ENCODE measurements around the gene VSNL1.

The VSNL1 gene

DNA sequence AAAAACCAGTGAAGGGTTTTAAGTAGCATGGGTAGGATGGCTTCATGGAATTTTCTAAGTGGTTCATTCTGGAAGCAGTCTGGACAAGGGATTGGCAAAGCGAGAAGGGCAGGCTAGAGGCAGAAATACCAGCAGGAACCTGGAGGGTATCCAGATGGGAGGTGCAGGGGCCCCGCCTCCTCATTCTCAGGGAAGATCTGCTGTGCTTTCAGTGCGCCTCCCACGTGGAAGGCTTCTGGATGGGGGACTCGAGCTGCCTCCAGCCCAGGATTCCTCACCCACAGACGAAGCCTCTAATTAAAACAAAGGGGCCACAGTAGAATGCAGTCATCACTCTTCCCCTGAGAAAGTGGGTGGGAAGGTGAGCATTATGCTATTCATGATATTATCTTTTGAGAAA is 79.8 kb downstream of the VSNL1 start:
- no peak overlapping the region for H3K4me2 ChIP-seq
- H3K27me3 ChIP-seq = no peaks in the 10 kb centered on the region
- H4K20me1 ChIP-seq = no peaks in the 10 kb centered on the region
- no peak overlapping the region for H3K9ac ChIP-seq
- H3K27ac ChIP-seq = no peak overlapping the region
- no peaks in the 10 kb centered on the region for H3K36me3 ChIP-seq
- no peaks in the 10 kb centered on the region for H3K9me3 ChIP-seq
- no peak for TF ChIP-seq Cebpa-rat (IDR thresholded peaks at IDR 0.05)
- H3K4me1 ChIP-seq = peaks cover 9% of the 10 kb centered on the region; the same call in 1 of the 2 replicates
- H3K4me3 ChIP-seq = no peak overlapping the region

DNA sequence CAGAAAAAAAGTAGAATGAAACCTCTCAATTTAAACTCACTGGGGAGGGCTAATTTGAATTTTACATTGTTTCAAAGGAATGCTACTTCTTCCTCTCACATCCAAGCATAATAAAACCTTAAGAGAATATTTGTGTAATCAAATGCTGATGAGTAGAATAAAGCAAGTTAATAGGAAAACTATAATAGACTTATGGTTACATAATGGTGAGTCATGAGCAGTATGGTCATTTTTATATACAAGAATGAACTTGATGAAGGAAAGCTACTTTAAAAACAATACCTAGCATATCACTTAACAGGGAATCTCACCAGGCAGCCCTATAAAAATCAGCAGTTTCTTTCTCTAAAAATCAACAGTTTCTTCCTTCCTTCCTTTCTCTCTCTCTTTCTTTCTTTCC is 80.3 kb downstream of the VSNL1 start:
- no peak overlapping the region for H3K4me2 ChIP-seq
- H3K27me3 ChIP-seq = no peaks in the 10 kb centered on the region
- H3K4me1 ChIP-seq = peaks cover 7% of the 10 kb centered on the region; the same call in 1 of the 2 replicates
- H3K9ac ChIP-seq = no peak overlapping the region
- no peaks in the 10 kb centered on the region for H3K36me3 ChIP-seq
- no peak for TF ChIP-seq Cebpa-rat (IDR thresholded peaks at IDR 0.05)
- H4K20me1 ChIP-seq = no peaks in the 10 kb centered on the region
- H3K4me3 ChIP-seq = no peak overlapping the region
- no peak overlapping the region for H3K27ac ChIP-seq
- no peaks in the 10 kb centered on the region for H3K9me3 ChIP-seq

DNA sequence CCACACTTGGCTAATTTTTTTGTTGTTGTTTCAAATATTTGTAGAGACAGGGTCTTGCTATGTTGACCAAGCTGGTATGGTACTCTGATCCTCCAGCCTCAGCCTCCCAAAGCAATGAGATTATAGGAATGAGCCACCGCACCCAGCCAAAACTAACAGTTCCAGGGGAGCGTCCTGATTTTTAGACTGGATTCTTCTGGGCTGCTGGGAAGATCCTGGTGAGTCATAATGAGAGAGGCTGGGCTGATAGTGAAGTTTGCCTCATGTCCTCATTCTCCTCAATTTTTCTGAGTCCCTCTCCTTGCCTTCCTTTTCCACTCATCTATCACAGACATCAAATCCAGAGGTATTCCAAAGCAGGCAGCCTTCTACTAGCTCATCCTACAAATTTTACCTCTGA is 81.3 kb downstream of the VSNL1 start:
- no peaks in the 10 kb centered on the region for H3K4me1 ChIP-seq
- H3K36me3 ChIP-seq = no peaks in the 10 kb centered on the region
- H3K4me2 ChIP-seq = no peak overlapping the region
- H3K27ac ChIP-seq = no peak overlapping the region
- no peak overlapping the region for H3K4me3 ChIP-seq
- no peaks in the 10 kb centered on the region for H4K20me1 ChIP-seq
- H3K27me3 ChIP-seq = no peaks in the 10 kb centered on the region
- no peak overlapping the region for H3K9ac ChIP-seq
- H3K9me3 ChIP-seq = no peaks in the 10 kb centered on the region
- TF ChIP-seq Cebpa-rat (IDR thresholded peaks at IDR 0.05) = no peak

DNA sequence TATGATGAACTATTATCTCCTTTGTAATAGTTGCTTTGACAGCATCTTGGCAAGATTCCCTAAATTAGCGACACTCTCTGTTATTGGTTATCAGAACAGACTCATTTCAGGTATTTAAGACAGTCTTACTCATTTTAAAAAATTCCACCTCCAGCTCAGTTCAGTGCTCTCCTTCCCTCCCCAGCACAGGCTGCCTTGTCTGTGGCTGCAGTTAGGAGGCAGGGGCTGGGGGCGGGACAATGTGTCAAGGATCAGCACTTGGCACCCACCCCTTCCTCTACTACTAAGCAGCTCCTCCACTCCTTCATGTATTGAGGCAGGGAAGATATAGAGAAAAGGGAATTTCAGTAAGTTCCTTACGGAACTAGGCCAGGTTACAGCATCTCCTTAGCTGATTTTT is 85.0 kb downstream of the VSNL1 start:
- Histone ChIP-seq H3K9me3 (peaks cover 13% of the 10 kb centered on the region), H3K27ac (no peak overlapping the region), H3K4me2 (no peak overlapping the region), H3K9ac (no peak overlapping the region), H3K27me3 (no peaks in the 10 kb centered on the region), H4K20me1 (no peaks in the 10 kb centered on the region), H3K36me3 (no peaks in the 10 kb centered on the region), H3K4me1 (peaks cover 11% of the 10 kb centered on the region), H3K4me3 (no peak overlapping the region)
- no peak for TF ChIP-seq Cebpa-rat (IDR thresholded peaks at IDR 0.05)

DNA sequence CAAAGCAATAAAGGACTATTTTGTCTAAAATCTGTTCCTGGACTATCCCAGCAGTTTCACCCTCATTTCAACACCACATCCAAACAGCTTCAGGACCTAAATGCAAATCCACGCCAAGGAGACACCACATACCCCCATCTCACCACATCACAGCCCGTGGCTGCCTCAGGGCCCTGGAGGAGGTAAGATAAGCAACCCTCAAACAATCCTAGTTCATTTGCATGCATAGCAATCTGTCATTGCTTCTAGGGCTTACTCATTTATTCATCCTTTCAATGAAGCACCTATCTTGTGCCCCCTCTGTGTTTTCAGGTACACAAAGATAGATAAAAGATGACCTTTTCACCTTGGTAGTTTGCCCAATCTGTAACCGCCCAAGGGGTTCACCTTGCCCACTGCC is 86.5 kb downstream of the VSNL1 start:
- Histone ChIP-seq H3K27ac (no peak overlapping the region), H3K36me3 (no peaks in the 10 kb centered on the region), H3K4me2 (no peak overlapping the region), H3K27me3 (no peaks in the 10 kb centered on the region), H4K20me1 (no peaks in the 10 kb centered on the region), H3K4me3 (no peak overlapping the region), H3K9me3 (peaks cover 16% of the 10 kb centered on the region), H3K9ac (no peak overlapping the region), H3K4me1 (peaks cover 11% of the 10 kb centered on the region)
- TF ChIP-seq Cebpa-rat (IDR thresholded peaks at IDR 0.05) = no peak

DNA sequence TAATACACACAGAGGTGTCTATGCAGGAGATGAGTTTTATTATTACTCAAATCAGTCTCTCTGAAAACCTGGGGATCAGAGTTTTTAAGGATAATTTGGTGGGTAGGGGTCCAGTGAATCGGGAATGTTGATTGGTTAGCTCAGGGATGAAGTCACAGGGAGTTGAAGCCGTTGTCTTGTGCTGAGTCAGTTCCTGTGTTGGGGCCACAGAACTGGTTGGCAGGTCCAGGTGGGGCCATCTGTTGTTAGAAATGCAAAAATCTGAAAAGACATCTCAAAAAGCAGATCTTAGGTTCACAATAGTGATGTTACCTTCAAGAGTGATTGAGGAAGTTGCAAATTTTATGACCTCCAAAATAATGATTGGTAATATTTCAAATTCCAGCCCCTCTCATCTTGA is 86.9 kb downstream of the VSNL1 start:
- Histone ChIP-seq H3K9me3 (peaks cover 16% of the 10 kb centered on the region), H3K4me1 (peaks cover 11% of the 10 kb centered on the region), H4K20me1 (no peaks in the 10 kb centered on the region), H3K4me3 (no peak overlapping the region), H3K4me2 (no peak overlapping the region), H3K36me3 (no peaks in the 10 kb centered on the region), H3K27ac (no peak overlapping the region), H3K9ac (no peak overlapping the region), H3K27me3 (no peaks in the 10 kb centered on the region)
- TF ChIP-seq Cebpa-rat (IDR thresholded peaks at IDR 0.05) = no peak

DNA sequence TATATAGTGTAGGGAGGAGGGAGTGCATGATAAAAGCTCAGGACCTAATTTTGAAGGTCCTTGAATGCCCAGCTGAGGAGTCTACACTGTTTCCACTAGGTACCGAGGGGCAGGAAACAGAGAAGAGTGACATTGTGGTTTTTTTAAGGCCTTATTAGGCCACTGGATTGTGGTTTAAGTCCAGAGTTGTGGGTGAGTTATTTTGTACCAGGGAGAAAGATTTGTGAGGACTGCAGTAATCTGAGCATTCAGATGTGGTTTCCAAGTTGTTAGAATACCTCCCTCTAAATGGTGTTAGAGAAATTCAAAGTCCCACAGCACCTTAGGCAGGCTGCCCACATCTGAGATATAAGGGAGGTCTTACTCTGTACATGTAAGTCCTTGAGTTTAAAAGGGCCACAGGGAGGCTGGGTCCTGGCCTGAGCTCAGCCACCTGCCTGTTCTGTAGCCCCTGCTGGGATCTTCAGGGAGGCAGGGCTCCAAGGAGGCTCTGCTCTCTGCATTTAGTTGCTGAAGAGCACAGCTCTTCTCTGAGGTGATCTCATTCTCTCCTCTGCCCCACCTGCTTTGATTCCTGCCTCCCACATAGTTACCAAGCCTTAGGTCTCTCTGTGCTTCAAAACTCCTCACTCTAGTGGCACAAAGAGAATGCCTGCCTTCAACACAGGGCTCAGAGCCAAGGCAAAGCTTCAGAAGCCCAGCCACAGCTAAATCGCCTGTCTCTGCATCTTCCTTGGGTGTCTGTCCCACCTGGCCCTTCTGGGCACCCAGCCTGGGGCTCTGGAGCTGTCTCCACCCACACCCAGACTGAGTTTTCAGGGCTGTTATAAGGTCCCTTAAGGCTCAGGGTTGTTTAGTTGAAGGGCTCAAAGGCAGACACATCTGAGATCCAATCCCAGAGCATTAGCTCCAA is 88.1 kb downstream of the VSNL1 start:
- Histone ChIP-seq H3K9ac (no peak overlapping the region), H3K9me3 (peaks cover 16% of the 10 kb centered on the region)

DNA sequence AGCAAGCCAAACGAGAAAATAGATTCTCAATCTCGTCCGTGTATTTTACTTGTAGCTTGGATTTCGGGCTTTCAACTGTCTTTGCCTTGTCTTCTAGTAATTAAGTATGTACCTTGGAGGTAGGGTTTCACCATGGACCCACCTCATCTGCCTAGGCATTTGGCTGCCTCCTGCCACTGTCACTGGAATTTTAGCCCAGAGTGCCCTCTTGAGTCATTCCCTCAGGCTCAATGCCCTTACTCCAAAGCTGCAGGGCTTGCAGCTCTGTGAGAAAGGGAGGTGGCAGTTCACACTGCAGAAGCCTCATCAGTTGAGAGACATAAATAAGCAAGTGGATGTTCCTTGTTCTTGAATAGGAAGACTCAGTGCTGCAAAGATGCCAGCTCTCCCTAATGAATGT is 89.6 kb downstream of the VSNL1 start:
- H3K36me3 ChIP-seq = no peaks in the 10 kb centered on the region
- no peaks in the 10 kb centered on the region for H3K27me3 ChIP-seq
- no peak for TF ChIP-seq Cebpa-rat (IDR thresholded peaks at IDR 0.05)
- no peaks in the 10 kb centered on the region for H4K20me1 ChIP-seq
- peaks cover 16% of the 10 kb centered on the region for H3K9me3 ChIP-seq
- no peak overlapping the region for H3K4me3 ChIP-seq
- no peak overlapping the region for H3K4me2 ChIP-seq
- peaks cover 11% of the 10 kb centered on the region for H3K4me1 ChIP-seq
- no peak overlapping the region for H3K9ac ChIP-seq
- H3K27ac ChIP-seq = no peak overlapping the region

More for the DNA sequence above, 88.1 kb downstream of the VSNL1 start:
- H3K27me3 ChIP-seq = no peaks in the 10 kb centered on the region
- no peak overlapping the region for H3K27ac ChIP-seq
- no peak overlapping the region for H3K4me3 ChIP-seq
- no peak for TF ChIP-seq Cebpa-rat (IDR thresholded peaks at IDR 0.05)
- peaks cover 11% of the 10 kb centered on the region for H3K4me1 ChIP-seq
- H3K4me2 ChIP-seq = peak overlapping the region; percentile 1; the same call in 1 of the 2 replicates
- H3K36me3 ChIP-seq = no peaks in the 10 kb centered on the region
- no peaks in the 10 kb centered on the region for H4K20me1 ChIP-seq

DNA sequence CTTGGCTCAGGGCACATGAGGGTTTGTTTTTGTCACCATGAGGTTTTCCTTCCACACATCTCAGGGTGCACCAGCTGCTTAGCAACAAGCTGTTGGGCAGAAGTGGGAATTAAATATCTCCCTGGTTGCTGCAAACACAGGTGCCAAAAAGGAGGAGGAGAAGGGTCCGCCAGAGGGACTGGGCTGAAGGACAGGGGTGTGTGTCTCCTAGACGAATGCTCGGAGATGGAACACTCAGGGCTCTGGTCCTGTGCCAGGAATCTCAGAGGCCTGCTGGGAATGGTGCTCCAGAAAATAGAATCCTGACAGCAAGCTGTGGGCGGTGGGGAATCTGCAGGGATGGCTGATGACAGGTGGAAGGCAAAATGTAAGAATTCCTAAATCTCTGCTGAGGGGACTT is 94.5 kb downstream of the VSNL1 start:
- H4K20me1 ChIP-seq = no peaks in the 10 kb centered on the region
- H3K9me3 ChIP-seq = peaks cover 7% of the 10 kb centered on the region
- H3K27ac ChIP-seq = no peak overlapping the region
- H3K27me3 ChIP-seq = no peaks in the 10 kb centered on the region
- H3K4me3 ChIP-seq = no peak overlapping the region
- H3K4me1 ChIP-seq = no peaks in the 10 kb centered on the region
- TF ChIP-seq Cebpa-rat (IDR thresholded peaks at IDR 0.05) = no peak
- no peak overlapping the region for H3K9ac ChIP-seq
- no peaks in the 10 kb centered on the region for H3K36me3 ChIP-seq
- H3K4me2 ChIP-seq = no peak overlapping the region

DNA sequence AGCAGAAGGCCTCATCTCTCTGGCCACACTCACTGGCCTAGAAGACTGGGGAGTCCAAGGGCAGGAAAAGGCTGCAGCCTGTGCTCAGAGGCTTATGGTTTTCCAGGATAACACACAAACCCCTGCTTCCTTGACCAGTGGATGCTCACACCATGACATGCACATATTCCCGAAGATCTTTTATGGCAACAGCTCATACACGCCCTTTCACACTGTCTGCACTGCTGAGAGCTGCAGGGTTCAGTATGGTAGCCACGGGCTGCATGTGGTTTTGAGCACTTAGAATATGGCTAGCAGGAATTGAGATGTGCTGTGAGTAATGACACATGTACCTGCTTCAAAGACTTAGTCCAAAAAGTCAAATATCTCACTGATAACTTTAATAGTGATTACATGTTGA is 95.8 kb downstream of the VSNL1 start:
- H3K27me3 ChIP-seq = no peaks in the 10 kb centered on the region
- no peak overlapping the region for H3K9ac ChIP-seq
- H4K20me1 ChIP-seq = no peaks in the 10 kb centered on the region
- H3K4me1 ChIP-seq = no peaks in the 10 kb centered on the region
- H3K36me3 ChIP-seq = no peaks in the 10 kb centered on the region
- no peak overlapping the region for H3K27ac ChIP-seq
- no peak overlapping the region for H3K4me2 ChIP-seq
- no peak overlapping the region for H3K4me3 ChIP-seq
- no peaks in the 10 kb centered on the region for H3K9me3 ChIP-seq
- TF ChIP-seq Cebpa-rat (IDR thresholded peaks at IDR 0.05) = no peak

Data from BLaER1 (cell line).